Activated naive CD4-positive, alpha-beta T cell treated with anti-CD3 and anti-CD28 coated beads, Interleukin-2, amount 50 U/mL, for 72 hours (primary cell): ENCODE measurements around the gene FIS1. TPM values are rescaled to one million over a fixed set of nuclear protein-coding genes. Genes with fewer than 3 reads are reported as not detected.
"Not testable (repeated sequence)": the region's sequence is repeated elsewhere in the genome, so short reads cannot be mapped to it uniquely, and the experiment has no call there.

Experiments
- ATAC-seq, 2 donors: fragments of 150-1000 bp; cut with Tn5 transposase; 2 replicates each; pipeline ENCODE4 v1.10.0; 2021; ENCODE audit warnings: mild to moderate bottlenecking in 2 of 2, moderate library complexity in 2 of 2
- DNase-seq, 2 donors: peaks; one replicate each; pipeline ENCODE4 v3.0.0; 2021 to 2022; ENCODE audit warnings: low spot score in 2 of 2
- H3K27ac Mint-ChIP-seq, 2 donors: one replicate each; pipeline ENCODE4 v1.8.0; 2022; ENCODE audit warnings: mild to moderate bottlenecking in 2 of 2, mixed read lengths in 2 of 2
- H3K36me3 Mint-ChIP-seq, 2 donors: one replicate each; pipeline ENCODE4 v1.8.0; 2022; ENCODE audit warnings: mixed read lengths in 2 of 2
- H3K9me3 Mint-ChIP-seq, 2 donors: one replicate each; pipeline ENCODE4 v1.8.0; 2022; ENCODE audit warnings: mixed read lengths in 2 of 2
- total RNA-seq, 2 donors: library from RNA; stranded (reverse); gene quantifications; one replicate each; pipeline ENCODE4 v1.2.3, GENCODE V29; 2022

Gene FIS1
- total RNA-seq, 2 donors from 2014 or later, result 70.0 to 74.8 TPM

GRCh38 chr7:101201695-101202602 lies 42.9 kb downstream of the FIS1 start:
- ATAC-seq, result no peak
- Mint-ChIP-seq H3K36me3 (peaks cover 0 to 11% of the 10 kb centered on the region in 2 donors), H3K27ac (no peak overlapping the region), H3K9me3 (no peaks in the 10 kb centered on the region)
- DNase-seq, result no peak

GRCh38 chr7:101200862-101201599 lies 43.9 kb downstream of the FIS1 start, which contains the start of gene MOGAT3:
Gene MOGAT3 (minus strand): TSS chr7:101201036. CDS start chr7:101200854, 182 bp downstream.
- H3K36me3 Mint-ChIP-seq, result peaks cover 0 to 4% of the 10 kb centered on the region in 2 donors
- no peaks in the 10 kb centered on the region for H3K9me3 Mint-ChIP-seq
- DNase-seq (no peak), ATAC-seq (no peak)
- no peak within 1 kb of the TSS for H3K27ac Mint-ChIP-seq

GRCh38 chr7:101200504-101200861 lies 44.4 kb downstream of the FIS1 start:
- H3K36me3 Mint-ChIP-seq, result no peaks in the 10 kb centered on the region
- no peaks in the 10 kb centered on the region for H3K9me3 Mint-ChIP-seq
- DNase-seq (no peak), ATAC-seq (no peak)
- no peak overlapping the region for H3K27ac Mint-ChIP-seq

- not testable (repeated sequence) for H3K9me3 Mint-ChIP-seq, H3K36me3 Mint-ChIP-seq, H3K27ac Mint-ChIP-seq, ATAC-seq, DNase-seq
Measured at GRCh38 chr7:101199522-101199921, 45.4 kb downstream of the FIS1 start.

- H3K36me3 Mint-ChIP-seq, result no peaks in the 10 kb centered on the region
- no peak for ATAC-seq
- no peaks in the 10 kb centered on the region for H3K9me3 Mint-ChIP-seq
- H3K27ac Mint-ChIP-seq, result no peak overlapping the region
- DNase-seq, result no peak
Measured at GRCh38 chr7:101198476-101198875, 46.4 kb downstream of the FIS1 start.

- no peak for DNase-seq
Measured at GRCh38 chr7:101197991-101198390, 46.9 kb downstream of the FIS1 start.

GRCh38 chr7:101195884-101196283 lies 49.0 kb downstream of the FIS1 start:
- no peak for DNase-seq
- H3K27ac Mint-ChIP-seq, result no peak overlapping the region
- ATAC-seq, result no peak

More at GRCh38 chr7:101197991-101198390, 46.9 kb downstream of the FIS1 start:
- H3K9me3 Mint-ChIP-seq, result no peaks in the 10 kb centered on the region
- no peaks in the 10 kb centered on the region for H3K36me3 Mint-ChIP-seq
- no peak for ATAC-seq
- no peak overlapping the region for H3K27ac Mint-ChIP-seq

More at GRCh38 chr7:101195884-101196283, 49.0 kb downstream of the FIS1 start:
- Mint-ChIP-seq H3K9me3 (no peaks in the 10 kb centered on the region), H3K36me3 (no peaks in the 10 kb centered on the region)

Other genes starting within 250 kb of the FIS1 start
- not detected for gene MUC17, start 225.0 kb downstream of the FIS1 start, total RNA-seq
- 10 to 100 TPM; 49.7 to 64.2 TPM for gene TRIM56, start 159.6 kb downstream of the FIS1 start, total RNA-seq
- gene SERPINE1, start 118.0 kb downstream of the FIS1 start, total RNA-seq, result under 1 TPM; 0.18 to 0.27 TPM
- 10 to 100 TPM; 26.3 to 48.2 TPM for gene AP1S1, start 90.6 kb downstream of the FIS1 start, total RNA-seq
- gene VGF, start 79.5 kb downstream of the FIS1 start, total RNA-seq, result not detected
- not detected for gene NAT16, start 64.8 kb downstream of the FIS1 start, total RNA-seq
- not detected for gene MOGAT3, start 44.0 kb downstream of the FIS1 start, total RNA-seq
- gene PLOD3, start 27.5 kb downstream of the FIS1 start, total RNA-seq, result 10 to 100 TPM; 44.7 to 53.5 TPM
- 10 to 100 TPM; 49.9 to 50.3 TPM for gene ZNHIT1, start 26.9 kb downstream of the FIS1 start, total RNA-seq
- 10 to 100 TPM; 17.3 to 26.1 TPM for gene CLDN15, start 7.3 kb downstream of the FIS1 start, total RNA-seq
- gene IFT22, start 76.7 kb upstream of the FIS1 start, total RNA-seq, result 1 to 10 TPM; 2.9 to 6.2 TPM
- gene COL26A1, start 117.8 kb upstream of the FIS1 start, total RNA-seq, result not detected